H9 (cell line): ENCODE data around the gene CYRIA. TPM values are rescaled to one million over a fixed set of nuclear protein-coding genes. Genes with fewer than 3 reads are reported as not detected.

Experiments
- DNase-seq: peaks from one replicate; pipeline ENCODE4 v3.0.0-alpha.2; 2017
- H2AFZ ChIP-seq: one replicate; pipeline ENCODE4 v1.6.1; 2013; ENCODE audit warnings: mild to moderate bottlenecking, low read length, control low read depth, moderate library complexity
- H2AK5ac ChIP-seq: 2 replicates; pipeline ENCODE4 v1.6.1; 2013; ENCODE audit warnings: low read length, control low read depth, mixed read lengths; ENCODE audit not compliant: insufficient read length
- H2BK120ac ChIP-seq: one replicate; pipeline ENCODE4 v1.6.1; 2013; ENCODE audit warnings: low read depth, mild to moderate bottlenecking, low read length, control low read depth, inconsistent platforms; ENCODE audit not compliant: poor library complexity, severe bottlenecking
- H2BK12ac ChIP-seq: 2 replicates; pipeline ENCODE4 v1.6.1; 2013; ENCODE audit warnings: low read length, control low read depth, mixed read lengths, low read depth; ENCODE audit not compliant: insufficient read length
- H2BK15ac ChIP-seq: 2 replicates; pipeline ENCODE4 v1.6.1; 2013; ENCODE audit warnings: low read depth, low read length, control low read depth
- H2BK20ac ChIP-seq: one replicate; pipeline ENCODE4 v1.6.1; 2013; ENCODE audit warnings: low read depth, mild to moderate bottlenecking, low read length, control low read depth, inconsistent platforms; ENCODE audit not compliant: poor library complexity, severe bottlenecking
- H2BK5ac ChIP-seq: 2 replicates; pipeline ENCODE4 v1.6.1; 2013; ENCODE audit warnings: low read length, control low read depth, mixed read lengths; ENCODE audit not compliant: insufficient read length
- H3K14ac ChIP-seq: 2 replicates; pipeline ENCODE4 v1.6.1; 2013; ENCODE audit warnings: low read length, control low read depth; ENCODE audit not compliant: insufficient read depth
- H3K18ac ChIP-seq: 2 replicates; pipeline ENCODE4 v1.6.1; 2013; ENCODE audit warnings: low read depth, mild to moderate bottlenecking, mixed read lengths, low read length, control low read depth; ENCODE audit not compliant: insufficient read length
- H3K23ac ChIP-seq: 2 replicates; pipeline ENCODE4 v1.6.1; 2013; ENCODE audit warnings: low read length, control low read depth, mixed read lengths, low read depth; ENCODE audit not compliant: insufficient read length
- H3K23me2 ChIP-seq: 2 replicates; pipeline ENCODE4 v1.6.1; 2013; ENCODE audit warnings: low read depth, mild to moderate bottlenecking, mixed read lengths, low read length, control low read depth; ENCODE audit not compliant: insufficient read length, poor library complexity, severe bottlenecking
- H3K27ac ChIP-seq: 2 replicates; pipeline ENCODE4 v1.5.1; 2013; ENCODE audit warnings: low read length, control low read depth, mixed read lengths, low read depth; ENCODE audit not compliant: insufficient read length
- H3K27me3 ChIP-seq: 2 replicates; pipeline ENCODE4 v1.6.1; 2013; ENCODE audit warnings: low read length, control low read depth, inconsistent platforms; ENCODE audit not compliant: insufficient read depth
- H3K4ac ChIP-seq: 2 replicates; pipeline ENCODE4 v1.6.1; 2013; ENCODE audit warnings: low read depth, mild to moderate bottlenecking, control low read depth, inconsistent platforms, low read length, moderate library complexity
- H3K4me1 ChIP-seq: 2 replicates; pipeline ENCODE4 v1.6.1; 2013; ENCODE audit warnings: low read length, control low read depth, inconsistent platforms; ENCODE audit not compliant: insufficient read depth
- H3K4me2 ChIP-seq: 2 replicates; pipeline ENCODE4 v1.6.1; 2013; ENCODE audit warnings: low read length, control low read depth, mixed read lengths; ENCODE audit not compliant: insufficient read length, insufficient read depth
- H3K56ac ChIP-seq: 2 replicates; pipeline ENCODE4 v1.6.1; 2013; ENCODE audit warnings: low read depth, mild to moderate bottlenecking, mixed read lengths, low read length, control low read depth; ENCODE audit not compliant: insufficient read length
- H3K79me1 ChIP-seq: 2 replicates; pipeline ENCODE4 v1.6.1; 2013; ENCODE audit warnings: low read depth, mild to moderate bottlenecking, moderate library complexity, low read length, control low read depth, inconsistent platforms; ENCODE audit not compliant: insufficient read depth, poor library complexity, severe bottlenecking
- H3K79me2 ChIP-seq: 2 replicates; pipeline ENCODE4 v1.6.1; 2013; ENCODE audit warnings: low read length, control low read depth, inconsistent platforms; ENCODE audit not compliant: insufficient read depth
- H3K9ac ChIP-seq: 2 replicates; pipeline ENCODE4 v1.6.1; 2013; ENCODE audit warnings: low read length, control low read depth, mixed read lengths; ENCODE audit not compliant: insufficient read length; ENCODE audit errors: extremely low read depth
- H3K9me3 ChIP-seq: one replicate; pipeline ENCODE4 v1.6.1; 2013; ENCODE audit warnings: low read depth, low read length, inconsistent platforms; ENCODE audit not compliant: control insufficient read depth
- H3T11ph ChIP-seq: one replicate; pipeline ENCODE4 v1.6.1; 2013; ENCODE audit warnings: mild to moderate bottlenecking, low read length, control low read depth, inconsistent platforms
- H4K20me1 ChIP-seq: one replicate; pipeline ENCODE4 v1.6.1; 2013; ENCODE audit not compliant: control insufficient read depth, insufficient read length, insufficient read depth
- H4K5ac ChIP-seq: 2 replicates; pipeline ENCODE4 v1.6.1; 2013; ENCODE audit warnings: low read depth, mild to moderate bottlenecking, mixed read lengths, low read length, control low read depth; ENCODE audit not compliant: insufficient read length
- H4K8ac ChIP-seq: replicated peaks from 2 replicates; pipeline ENCODE4 v1.6.1; 2013; ENCODE audit warnings: low read length, control low read depth, mixed read lengths, low read depth; ENCODE audit not compliant: insufficient read length
- H4K91ac ChIP-seq: 2 replicates; pipeline ENCODE4 v1.6.1; 2013; ENCODE audit warnings: low read depth, mild to moderate bottlenecking, moderate library complexity, mixed read lengths, low read length, control low read depth; ENCODE audit not compliant: insufficient read length
- H3K27ac Mint-ChIP-seq, 3 experiments: 2 replicates in 2 of 3; 3 replicates in 1 of 3; pipeline ENCODE4 v1.8.0; 2020 to 2021; ENCODE audit warnings: mixed read lengths in 3 of 3, mild to moderate bottlenecking in 1 of 3, moderate library complexity in 1 of 3
- H3K27me3 Mint-ChIP-seq: 2 replicates; pipeline ENCODE4 v1.8.0; 2021; ENCODE audit warnings: low read depth, mild to moderate bottlenecking, moderate library complexity, mixed read lengths
- H3K36me3 Mint-ChIP-seq, 3 experiments: 2 replicates in 2 of 3; 3 replicates in 1 of 3; pipeline ENCODE4 v1.8.0; 2020 to 2021; ENCODE audit warnings: low read depth in 3 of 3, mixed read lengths in 3 of 3; ENCODE audit not compliant: insufficient read depth in 1 of 3
- H3K4me1 Mint-ChIP-seq, 2 experiments: 2 replicates each; pipeline ENCODE4 v1.8.0; 2020; ENCODE audit warnings: mixed read lengths in 2 of 2
- H3K4me3 Mint-ChIP-seq, 2 experiments: 2 replicates in 1 of 2; 3 replicates in 1 of 2; pipeline ENCODE4 v1.8.0; 2020 to 2021; ENCODE audit warnings: mild to moderate bottlenecking in 2 of 2, mixed read lengths in 2 of 2, moderate library complexity in 1 of 2
- H3K9me3 Mint-ChIP-seq, 2 experiments: 2 replicates in 1 of 2; 3 replicates in 1 of 2; pipeline ENCODE4 v1.8.0; 2020; ENCODE audit warnings: mild to moderate bottlenecking in 2 of 2, mixed read lengths in 2 of 2, moderate library complexity in 1 of 2
- WGBS: extraction: QIAGEN DNeasy Blood & Tissue Kit; methylation state at CpG from one replicate; pipeline ENCODE4 v1.1.7; 2013; ENCODE audit warnings: missing lambda C conversion rate, low lambda C conversion rate, mixed read lengths; ENCODE audit not compliant: insufficient read length; ENCODE audit errors: extremely low coverage; 5-methylcytosine and 5-hydroxymethylcytosine counted together
- total RNA-seq: library from RNA; stranded (reverse); gene quantifications from 2 replicates; pipeline ENCODE4 v1.2.1, GENCODE V29; 2021
- TF ChIP-seq, protein P1 (sequence below): fragments of 200-600 bp; sonication (generic); conservative IDR thresholded peaks from 3 replicates; pipeline ENCODE4 v1.8.0; 2021; ENCODE audit warnings: antibody characterized with exemption, mild to moderate bottlenecking

The CYRIA gene
- total RNA-seq, 1 experiment from 2014 or later = 2.3 TPM

GRCh38 chr2:16682431-16683118, 16.9 kb upstream of the CYRIA start:
- TF ChIP-seq, protein P1, sequence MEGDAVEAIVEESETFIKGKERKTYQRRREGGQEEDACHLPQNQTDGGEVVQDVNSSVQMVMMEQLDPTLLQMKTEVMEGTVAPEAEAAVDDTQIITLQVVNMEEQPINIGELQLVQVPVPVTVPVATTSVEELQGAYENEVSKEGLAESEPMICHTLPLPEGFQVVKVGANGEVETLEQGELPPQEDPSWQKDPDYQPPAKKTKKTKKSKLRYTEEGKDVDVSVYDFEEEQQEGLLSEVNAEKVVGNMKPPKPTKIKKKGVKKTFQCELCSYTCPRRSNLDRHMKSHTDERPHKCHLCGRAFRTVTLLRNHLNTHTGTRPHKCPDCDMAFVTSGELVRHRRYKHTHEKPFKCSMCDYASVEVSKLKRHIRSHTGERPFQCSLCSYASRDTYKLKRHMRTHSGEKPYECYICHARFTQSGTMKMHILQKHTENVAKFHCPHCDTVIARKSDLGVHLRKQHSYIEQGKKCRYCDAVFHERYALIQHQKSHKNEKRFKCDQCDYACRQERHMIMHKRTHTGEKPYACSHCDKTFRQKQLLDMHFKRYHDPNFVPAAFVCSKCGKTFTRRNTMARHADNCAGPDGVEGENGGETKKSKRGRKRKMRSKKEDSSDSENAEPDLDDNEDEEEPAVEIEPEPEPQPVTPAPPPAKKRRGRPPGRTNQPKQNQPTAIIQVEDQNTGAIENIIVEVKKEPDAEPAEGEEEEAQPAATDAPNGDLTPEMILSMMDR = no peak
- Histone ChIP-seq H3K4me1 (no peaks in the 10 kb centered on the region; the same call in 1 of the 2 replicates), H3K27me3 (no peaks in the 10 kb centered on the region), H4K5ac (no peak overlapping the region), H3K4me2 (no peak overlapping the region), H4K8ac (no peak overlapping the region), H2BK15ac (no peak overlapping the region), H3K14ac (no peak overlapping the region), H3K23ac (no peak overlapping the region), H2AK5ac (no peak overlapping the region), H3K18ac (no peak overlapping the region), H4K20me1 (no peaks in the 10 kb centered on the region), H3T11ph (no peak overlapping the region), H2BK120ac (no peak overlapping the region), H4K91ac (no peak overlapping the region), H3K56ac (no peak overlapping the region), H3K23me2 (no peaks in the 10 kb centered on the region), H2BK12ac (no peak overlapping the region), H3K79me1 (no peaks in the 10 kb centered on the region), H3K4ac (no peak overlapping the region), H2BK20ac (no peak overlapping the region), H3K79me2 (no peaks in the 10 kb centered on the region), H3K9ac (no peak overlapping the region), H3K9me3 (no peaks in the 10 kb centered on the region), H3K27ac (no peak overlapping the region), H2AFZ (no peak overlapping the region), H2BK5ac (no peak overlapping the region)
- Mint-ChIP-seq H3K27me3 (peaks cover 51% of the 10 kb centered on the region), H3K9me3 (peaks cover 8 to 12% of the 10 kb centered on the region in 2 experiments), H3K36me3 (peaks cover 0 to 6% (median 3%) of the 10 kb centered on the region in 3 experiments; a peak in 3 of 7 replicates), H3K4me1 (peaks cover 3 to 4% of the 10 kb centered on the region in 2 experiments; a peak in 3 of 4 replicates), H3K4me3 (no peak overlapping the region), H3K27ac (no peak overlapping the region)
- no CpG with 5 or more reads among the region's 9 CpGs for WGBS
- DNase-seq = no peak
